ENCODE measurements around the gene VPS72. TPM values are rescaled to one million over a fixed set of nuclear protein-coding genes. Genes with fewer than 3 reads are reported as not detected.
A peak's percentile ranks its signal among the peaks of the same experiment; 100 is the strongest.
"Not testable (repeated sequence)": the region's sequence is repeated elsewhere in the genome, so short reads cannot be mapped to it uniquely, and the experiment has no call there.

Gene VPS72
- total and polyA plus RNA-seq, 2 of the 13 experiments (the other 11 are each of a cell fraction or from before 2014, with no cell fraction given), result 33.7 to 34.5 TPM

DNA sequence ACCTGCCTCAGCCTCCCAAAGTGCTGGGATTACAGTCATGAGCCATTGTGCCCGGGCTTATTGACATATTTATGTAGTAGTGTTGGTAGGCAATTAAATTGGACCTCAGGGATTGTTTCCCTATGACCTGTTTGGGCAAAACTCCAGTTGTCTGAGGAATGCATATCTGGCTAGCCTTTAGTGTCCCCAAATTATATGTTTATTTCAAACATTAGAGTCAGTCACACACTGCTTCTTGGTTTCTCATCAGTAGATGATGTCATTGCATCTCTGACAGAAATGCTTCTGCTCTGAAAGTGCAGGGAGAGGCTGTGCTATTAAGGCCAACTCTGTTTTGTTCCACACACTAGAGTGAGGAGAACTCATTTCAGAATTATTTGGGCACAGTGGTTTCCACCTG is 20.8 kb upstream of the VPS72 start:
- Histone ChIP-seq H3K9ac (ENCODE audit: insufficient read depth, low read depth, low read length) (no peak overlapping the region), H3K4me3 (replicated peaks in 1 of 3; ENCODE audit: insufficient read depth in 1 of 3, low read depth in 2 of 3, low read length in 3 of 3) (no peak overlapping the region), H3K36me3 (replicated peaks in 1 of 2; ENCODE audit: control insufficient read depth in 1 of 2, insufficient read depth in 2 of 2, low read length in 2 of 2) (peaks cover 5 to 39% of the 10 kb centered on the region in 2 experiments; a peak in 4 of 5 replicates), H2AFZ (ENCODE audit: low read length) (no peak overlapping the region), H4K20me1 (ENCODE audit: insufficient read depth, low read length) (peaks cover 8% of the 10 kb centered on the region; the same call in 1 of the 2 replicates), H3K4me2 (ENCODE audit: low read depth, low read length) (no peak overlapping the region), H3K27ac (ENCODE audit: extremely low read length, insufficient read depth, low read length) (no peak overlapping the region), H3K4me1 (ENCODE audit: insufficient read depth, low read length) (peaks cover 8% of the 10 kb centered on the region), H3K79me2 (ENCODE audit: insufficient read depth, low read length) (peaks cover 46% of the 10 kb centered on the region), H3K9me3 (ENCODE audit: low read length) (no peaks in the 10 kb centered on the region), H3K27me3 (ENCODE audit: control insufficient read depth in 1 of 2, insufficient read depth in 2 of 2, low read length in 2 of 2) (no peaks in the 10 kb centered on the region)
- intact Hi-C loops (cut with micrococcal nuclease; ENCODE audit: unreplicated experiment), result no loop called here
- 100% methylated on average over 1 of the region's 1 CpG for WGBS (ENCODE audit: low lambda C conversion rate)
- TF ChIP-seq TEAD2 (CRISPR knock-in tag; IDR thresholded peaks at IDR 0.05) (no peak), SAP130 (CRISPR knock-in tag; IDR thresholded peaks at IDR 0.05; ENCODE audit: low read depth) (no peak), ATF7 (IDR thresholded peaks at IDR 0.05) (peak; percentile 63), ATF7 (CRISPR knock-in tag; IDR thresholded peaks at IDR 0.05) (no peak)
- DNase-seq (ENCODE audit: low spot score), result no peak
- no peak for ATAC-seq
- in situ Hi-C loops (cut with HindIII; ENCODE audit: extremely low pct_ligation_motif_present, low pct_unique_long_range_greater_than_20kb), result no loop called here
- no TSS peak for BruUV-seq (replicated peaks)
- no peak for FAIRE-seq
- ChIA-PET CTCF (ENCODE audit: low intra/inter-chr PET ratio, low total read pairs) (no interaction called here), POLR2A (no interaction called here)

DNA sequence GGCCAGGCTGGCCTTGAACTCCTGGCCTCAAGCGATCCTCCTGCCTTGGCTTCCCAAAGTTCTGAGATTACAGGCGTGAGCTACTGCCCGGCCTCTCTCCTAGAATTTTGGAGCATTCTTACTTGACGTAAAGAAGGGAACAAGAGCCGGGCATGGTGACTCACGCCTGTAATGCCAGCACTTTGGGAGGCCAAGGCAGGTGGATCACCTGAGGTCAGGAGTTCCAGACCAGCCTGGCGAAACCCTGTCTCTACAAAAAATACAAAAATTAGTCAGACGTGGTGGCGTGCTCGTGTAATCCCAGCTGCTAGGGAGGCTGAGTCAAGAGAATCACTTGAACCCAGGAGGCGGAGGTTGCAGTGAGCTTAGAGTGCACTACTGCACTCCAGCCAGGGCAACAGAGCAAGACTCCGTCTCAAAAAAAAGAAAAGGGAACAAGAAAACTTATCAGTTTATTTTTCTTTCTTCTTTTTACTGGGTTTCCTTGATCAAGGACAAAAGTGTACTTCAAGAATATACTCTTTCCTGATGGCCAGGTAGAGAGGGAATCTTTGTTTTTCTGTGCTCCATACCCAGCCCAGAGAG is 15.5 kb upstream of the VPS72 start:
- H3K79me2 ChIP-seq (ENCODE audit: insufficient read depth, low read length), result peaks cover 61% of the 10 kb centered on the region
- FAIRE-seq, result not testable (repeated sequence)

More for the DNA sequence above, 15.5 kb upstream of the VPS72 start:
- intact Hi-C loops (cut with micrococcal nuclease; ENCODE audit: unreplicated experiment); H3K27me3 ChIP-seq (ENCODE audit: control insufficient read depth in 1 of 2, insufficient read depth in 2 of 2, low read length in 2 of 2); BruUV-seq (replicated peaks); H3K4me3 ChIP-seq (replicated peaks in 1 of 3; ENCODE audit: insufficient read depth in 1 of 3, low read depth in 2 of 3, low read length in 3 of 3); H3K9me3 ChIP-seq (ENCODE audit: low read length); H2AFZ ChIP-seq (ENCODE audit: low read length); H3K9ac ChIP-seq (ENCODE audit: insufficient read depth, low read depth, low read length); CTCF ChIA-PET (ENCODE audit: low intra/inter-chr PET ratio, low total read pairs); DNase-seq (ENCODE audit: low spot score); in situ Hi-C loops (cut with HindIII; ENCODE audit: extremely low pct_ligation_motif_present, low pct_unique_long_range_greater_than_20kb); H3K4me2 ChIP-seq (ENCODE audit: low read depth, low read length); ATAC-seq; H3K27ac ChIP-seq (ENCODE audit: extremely low read length, insufficient read depth, low read length): not testable (repeated sequence)
- Histone ChIP-seq H3K4me1 (ENCODE audit: insufficient read depth, low read length) (peaks cover 36% of the 10 kb centered on the region), H3K36me3 (replicated peaks in 1 of 2; ENCODE audit: control insufficient read depth in 1 of 2, insufficient read depth in 2 of 2, low read length in 2 of 2) (peaks cover 5 to 42% of the 10 kb centered on the region in 2 experiments; a peak in 4 of 5 replicates), H4K20me1 (ENCODE audit: insufficient read depth, low read length) (peaks cover 30% of the 10 kb centered on the region)
- WGBS (ENCODE audit: low lambda C conversion rate), result 95% methylated on average over 12 of the region's 12 CpGs
- POLR2A ChIA-PET, result interaction anchor here (1.2 kb wide), 1 partner anchor 17 kb away, joined by 3 read pairs; no protein-coding TSS in a partner anchor

Data from HepG2 (cell line).